ENCODE results near the gene INPP5B. TPM values are rescaled to one million over a fixed set of nuclear protein-coding genes. Genes with fewer than 3 reads are reported as not detected.
A peak's percentile ranks its signal among the peaks of the same experiment; 100 is the strongest.

INPP5B gene
- polyA plus RNA-seq, 3 donors = 16.4 to 20.3 (median 17.9) TPM

DNA sequence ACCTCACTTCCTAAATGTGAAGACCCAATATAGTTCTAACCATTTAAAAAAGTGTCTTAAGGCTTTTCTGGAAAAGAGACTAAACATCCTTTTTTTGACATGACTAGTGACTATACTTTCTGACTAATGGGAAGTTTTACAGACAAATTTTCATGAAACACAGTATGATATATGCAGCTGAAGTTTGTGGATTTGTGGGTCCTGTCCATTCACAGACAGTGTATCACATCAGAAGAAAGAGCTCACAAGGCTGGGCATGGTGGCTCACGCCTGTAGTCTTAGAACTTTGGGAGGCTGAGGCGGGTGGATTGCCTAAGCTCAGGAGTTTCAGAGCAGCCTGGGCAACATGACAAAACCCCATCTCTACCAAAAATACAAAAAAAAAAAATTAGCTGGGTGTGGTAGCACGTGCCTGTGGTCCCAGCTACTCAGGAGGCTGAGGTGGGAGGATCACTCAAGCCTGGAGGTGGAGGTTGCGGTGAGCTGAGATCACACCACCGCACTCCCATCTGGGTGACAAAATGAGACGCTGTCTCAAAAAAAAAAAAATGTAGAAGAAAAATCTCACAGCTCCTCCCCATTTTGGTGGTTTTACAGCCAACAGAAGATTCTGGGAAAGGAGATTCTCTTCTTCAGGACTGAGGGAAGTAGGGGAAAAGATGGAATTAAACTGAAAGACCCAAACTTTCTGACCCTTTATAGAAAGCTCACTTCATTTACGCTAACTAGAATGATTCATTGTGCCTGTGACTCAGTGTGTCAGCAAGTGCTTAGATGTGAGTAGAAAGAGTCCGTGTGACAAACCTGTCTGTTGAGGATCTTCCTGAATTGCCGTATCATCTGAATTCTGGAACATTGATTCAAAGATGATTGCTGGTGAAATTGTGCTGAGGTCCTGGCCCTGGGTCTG is 123.7 kb downstream of the INPP5B start:
- no peak for DNase-seq (ENCODE audit: extremely low read depth in 1 of 11, low read depth in 9 of 11, low spot score in 4 of 11)

DNA sequence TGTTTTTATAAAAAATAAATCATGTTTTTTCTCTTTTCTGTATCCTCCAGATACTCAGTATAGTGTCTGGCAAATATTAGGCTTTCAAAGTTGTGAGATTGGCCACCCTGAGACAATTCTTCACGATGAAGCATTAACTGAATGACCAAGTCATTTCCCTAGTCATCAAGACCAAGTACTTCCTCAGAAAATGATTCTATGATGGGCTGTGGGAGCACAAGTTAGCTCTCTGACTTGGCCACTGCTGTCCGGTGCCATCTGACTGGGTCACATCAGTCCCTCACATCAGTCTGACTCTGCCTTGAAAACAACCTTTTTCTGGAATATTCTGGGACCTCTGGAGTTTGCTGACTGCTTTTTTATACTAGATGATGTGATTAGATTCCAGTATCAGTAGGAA is 125.4 kb downstream of the INPP5B start:
- no peak for DNase-seq (ENCODE audit: extremely low read depth in 1 of 11, low read depth in 9 of 11, low spot score in 4 of 11)

DNA sequence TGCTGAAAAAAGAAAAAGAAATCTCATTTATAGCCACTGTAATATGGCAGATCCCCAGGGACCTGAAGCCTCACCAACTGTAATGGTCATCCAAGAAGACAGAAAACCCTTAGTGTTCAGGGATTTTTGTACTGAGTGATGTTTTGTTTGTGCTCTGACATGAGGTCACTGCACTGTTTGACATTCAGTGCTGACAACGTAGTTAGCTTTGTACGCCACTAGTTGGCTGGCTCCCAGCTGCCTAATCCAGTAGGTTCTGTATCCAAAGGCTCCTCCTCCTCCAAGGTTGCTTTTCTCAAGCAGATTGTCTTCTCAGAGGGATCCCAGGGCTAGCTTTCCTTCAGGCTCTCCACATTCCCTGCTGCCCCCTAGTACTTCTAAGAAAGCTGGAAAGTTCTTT is 129.4 kb downstream of the INPP5B start:
- DNase-seq (ENCODE audit: extremely low read depth in 1 of 11, low read depth in 9 of 11, low spot score in 4 of 11) = no peak

DNA sequence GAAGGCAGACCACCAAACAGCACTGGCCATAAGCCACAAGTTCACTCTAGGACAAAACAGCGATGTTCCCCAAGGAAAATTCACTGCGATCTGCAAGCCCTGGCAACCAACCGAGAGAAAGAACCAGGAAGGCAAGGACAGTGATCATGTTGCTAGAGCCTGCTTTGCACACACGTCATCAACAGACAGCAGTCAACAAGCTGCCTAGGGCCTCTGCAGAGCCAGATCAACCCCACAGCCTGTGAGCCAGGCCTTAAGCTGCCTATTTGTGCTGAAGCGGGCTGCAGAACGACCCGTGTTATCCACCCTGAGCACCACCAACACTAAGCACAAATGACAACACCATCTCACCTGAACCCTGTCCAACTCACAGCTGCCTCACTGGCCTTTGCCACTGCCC is 132.6 kb downstream of the INPP5B start:
- DNase-seq (ENCODE audit: extremely low read depth in 1 of 11, low read depth in 9 of 11, low spot score in 4 of 11) = no peak

DNA sequence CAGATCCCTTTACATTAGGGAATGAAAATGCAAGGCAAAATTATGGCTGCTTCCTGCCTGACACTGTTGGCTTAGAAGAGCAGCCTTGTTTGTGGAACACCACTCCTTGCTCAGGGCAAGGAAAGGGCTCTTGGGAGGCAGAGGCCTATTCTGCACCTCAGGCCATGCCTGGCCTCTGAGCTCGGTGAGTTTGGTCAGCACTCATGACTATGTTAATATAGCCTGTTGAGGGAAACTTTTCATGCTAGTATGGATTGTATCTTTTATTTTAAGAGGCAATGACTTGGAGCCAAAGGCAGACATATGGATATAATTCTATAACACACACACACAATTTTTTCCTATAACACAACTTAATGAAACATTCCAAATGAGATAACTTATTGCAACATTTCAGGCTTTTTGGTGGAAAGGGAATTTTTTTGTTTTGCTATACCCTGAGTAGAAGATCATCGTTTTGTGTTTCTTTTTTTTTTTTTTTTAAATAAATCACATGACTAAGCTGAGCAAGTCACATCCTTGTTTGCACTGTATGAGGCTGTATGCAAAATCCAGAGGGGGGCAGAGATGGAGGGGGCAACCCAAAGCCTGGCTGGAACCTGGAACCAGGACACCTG is 133.2 kb downstream of the INPP5B start:
- DNase-seq (ENCODE audit: extremely low read depth in 1 of 11, low read depth in 9 of 11, low spot score in 4 of 11) = no peak

DNA sequence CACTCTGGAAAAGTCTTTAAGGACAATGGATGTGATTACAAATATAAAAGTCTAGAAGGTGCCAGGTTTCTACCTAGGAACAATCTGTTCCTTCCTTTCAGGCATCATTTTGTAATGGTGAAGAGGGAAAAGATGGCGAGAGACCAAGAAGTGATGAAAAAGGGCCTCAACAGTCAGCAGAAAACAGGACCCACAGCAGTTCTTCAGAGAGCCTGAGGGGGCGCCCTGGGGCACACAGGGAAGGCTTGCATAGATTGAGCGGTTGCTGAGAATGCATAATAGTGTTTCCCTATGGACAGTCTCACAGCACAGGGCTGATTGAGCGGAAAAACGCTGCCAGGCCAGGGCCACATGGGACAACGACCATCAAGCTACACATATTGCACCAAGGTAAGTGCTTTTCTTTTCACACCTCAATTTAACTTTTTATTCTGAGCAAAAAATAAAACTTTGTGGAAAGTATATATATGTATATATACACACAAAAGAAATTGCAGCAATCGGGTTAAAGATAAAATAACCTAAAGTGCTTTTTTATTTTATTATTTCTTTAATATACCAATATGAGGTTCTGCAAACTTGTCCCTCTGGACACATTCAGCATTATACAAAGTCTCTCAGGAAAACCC is 135.7 kb downstream of the INPP5B start:
- DNase-seq (ENCODE audit: extremely low read depth in 1 of 11, low read depth in 9 of 11, low spot score in 4 of 11) = peak in 5 of 11 donors; percentile 15 to 65 (median 50)

Other genes with a start within 250 kb of the INPP5B start
- gene EPHA10, start 181.9 kb downstream of the INPP5B start, polyA plus RNA-seq (ENCODE audit: insufficient read length in 3 of 3) = under 1 TPM; 0.10 to 0.36 (median 0.14) TPM
- gene MANEAL, start 153.2 kb downstream of the INPP5B start, polyA plus RNA-seq (ENCODE audit: insufficient read length in 3 of 3) = 1 to 10 TPM; 2.8 to 4.7 (median 3.8) TPM
- gene C1orf122, start 139.3 kb downstream of the INPP5B start, polyA plus RNA-seq (ENCODE audit: insufficient read length in 3 of 3) = 10 to 100 TPM; 19.3 to 32.5 (median 30.8) TPM
- gene YRDC, start 138.8 kb downstream of the INPP5B start, polyA plus RNA-seq (ENCODE audit: insufficient read length in 3 of 3) = 10 to 100 TPM; 11.8 to 14.8 (median 12.6) TPM
- gene MTF1, start 87.5 kb downstream of the INPP5B start, polyA plus RNA-seq (ENCODE audit: insufficient read length in 3 of 3) = 1 to 10 TPM; 7.8 to 9.4 (median 8.9) TPM
- 100 to 1,000 TPM in 2 of 3 donors, 10 to 100 TPM in 1; 90.5 to 111 (median 108) TPM for gene SF3A3, start 43.0 kb upstream of the INPP5B start, polyA plus RNA-seq (ENCODE audit: insufficient read length in 3 of 3)
- 10 to 100 TPM; 17.3 to 21.2 (median 18.9) TPM for gene FHL3, start 58.5 kb upstream of the INPP5B start, polyA plus RNA-seq (ENCODE audit: insufficient read length in 3 of 3)
- 10 to 100 TPM; 37.1 to 44.5 (median 42.3) TPM for gene UTP11, start 65.7 kb upstream of the INPP5B start, polyA plus RNA-seq (ENCODE audit: insufficient read length in 3 of 3)
- 1 to 10 TPM in 1 of 3 donors, under 1 TPM in 2; 0.79 to 1.7 (median 0.91) TPM for gene POU3F1, start 99.7 kb upstream of the INPP5B start, polyA plus RNA-seq (ENCODE audit: insufficient read length in 3 of 3)

Data from renal cortex interstitium (tissue), 11 donors.